Activated T-cell treated with anti-CD3 and anti-CD28 coated beads for 24 hours (primary cell): Measurements from ENCODE around the gene SPDYE16.
"Not testable (repeated sequence)": the region's sequence is repeated elsewhere in the genome, so short reads cannot be mapped to it uniquely, and the experiment has no call there.

ENCODE experiments used
- DNase-seq: peaks from one replicate; pipeline ENCODE4 v3.0.0-alpha.2; 2020; ENCODE audit warnings: low read depth

The SPDYE16 gene

GRCh38 chr7:76549025-76549854 lies 6.1 kb upstream of the SPDYE16 start:
- DNase-seq, result peak; percentile 81

DNA sequence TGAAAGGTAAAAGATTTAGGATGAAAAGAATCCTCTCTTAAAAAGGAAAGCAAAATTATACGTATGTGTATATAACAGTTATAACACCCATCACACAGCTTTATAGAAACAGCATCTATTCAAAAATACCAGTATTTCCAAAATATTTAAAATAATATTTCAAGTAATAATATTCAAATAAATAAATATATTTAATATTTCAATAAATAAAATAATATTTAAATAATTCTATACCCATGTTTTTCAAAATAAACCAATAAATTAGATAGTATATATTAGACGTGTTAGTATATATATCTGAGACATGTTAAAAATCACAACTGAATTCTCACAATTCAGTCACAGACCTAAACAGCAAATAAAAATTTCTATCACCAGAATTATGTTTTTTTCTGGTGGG lies 11.5 kb downstream of the SPDYE16 start:
- not testable (repeated sequence) for DNase-seq

GRCh38 chr7:76526183-76526582 lies 16.9 kb downstream of the SPDYE16 start:
- not testable (repeated sequence) for DNase-seq

DNA sequence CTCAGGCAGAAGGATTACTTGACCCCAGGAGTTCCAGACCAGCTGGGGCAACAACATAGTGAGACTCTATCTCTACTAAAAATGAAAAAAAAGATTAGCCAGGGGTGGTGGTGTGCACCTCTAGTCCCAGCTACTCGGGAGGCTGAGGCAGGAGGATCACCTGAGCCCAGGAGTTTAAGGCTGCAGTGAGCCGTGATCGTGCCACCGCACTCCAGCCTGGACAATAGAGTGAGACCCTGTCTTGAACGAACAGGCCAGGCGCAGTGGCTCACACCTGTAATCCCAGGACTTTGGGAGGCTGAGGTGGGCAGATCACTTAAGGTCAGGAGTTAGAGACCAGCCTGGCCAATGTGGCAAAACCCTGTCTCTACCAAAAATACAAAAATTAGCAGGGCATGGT lies 26.2 kb downstream of the SPDYE16 start:
- not testable (repeated sequence) for DNase-seq

DNA sequence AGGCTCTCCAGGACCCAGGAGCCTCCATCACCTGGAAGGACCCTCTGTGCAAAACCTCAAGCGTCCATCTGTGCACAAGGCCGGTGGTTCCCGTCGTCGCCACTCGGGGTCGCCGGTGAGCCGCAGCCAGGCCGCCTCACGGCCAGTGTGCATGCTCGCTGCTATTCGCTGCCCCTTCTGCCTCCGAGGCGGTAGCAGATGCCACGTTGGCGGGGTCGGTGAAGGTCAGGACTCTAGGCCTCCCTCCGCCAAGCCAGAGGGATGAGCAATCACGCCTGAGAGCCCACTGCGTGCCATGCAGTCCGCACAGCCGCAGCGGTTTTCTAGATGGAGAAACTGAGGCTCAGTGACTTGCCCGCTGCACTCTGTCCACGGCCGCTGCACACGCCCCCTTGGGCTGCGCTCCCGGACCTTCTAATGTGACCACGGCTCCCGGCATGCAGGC lies 27.1 kb downstream of the SPDYE16 start:
- no peak for DNase-seq

GRCh38 chr7:76514926-76515771 lies 27.9 kb downstream of the SPDYE16 start:
- no peak for DNase-seq

DNA sequence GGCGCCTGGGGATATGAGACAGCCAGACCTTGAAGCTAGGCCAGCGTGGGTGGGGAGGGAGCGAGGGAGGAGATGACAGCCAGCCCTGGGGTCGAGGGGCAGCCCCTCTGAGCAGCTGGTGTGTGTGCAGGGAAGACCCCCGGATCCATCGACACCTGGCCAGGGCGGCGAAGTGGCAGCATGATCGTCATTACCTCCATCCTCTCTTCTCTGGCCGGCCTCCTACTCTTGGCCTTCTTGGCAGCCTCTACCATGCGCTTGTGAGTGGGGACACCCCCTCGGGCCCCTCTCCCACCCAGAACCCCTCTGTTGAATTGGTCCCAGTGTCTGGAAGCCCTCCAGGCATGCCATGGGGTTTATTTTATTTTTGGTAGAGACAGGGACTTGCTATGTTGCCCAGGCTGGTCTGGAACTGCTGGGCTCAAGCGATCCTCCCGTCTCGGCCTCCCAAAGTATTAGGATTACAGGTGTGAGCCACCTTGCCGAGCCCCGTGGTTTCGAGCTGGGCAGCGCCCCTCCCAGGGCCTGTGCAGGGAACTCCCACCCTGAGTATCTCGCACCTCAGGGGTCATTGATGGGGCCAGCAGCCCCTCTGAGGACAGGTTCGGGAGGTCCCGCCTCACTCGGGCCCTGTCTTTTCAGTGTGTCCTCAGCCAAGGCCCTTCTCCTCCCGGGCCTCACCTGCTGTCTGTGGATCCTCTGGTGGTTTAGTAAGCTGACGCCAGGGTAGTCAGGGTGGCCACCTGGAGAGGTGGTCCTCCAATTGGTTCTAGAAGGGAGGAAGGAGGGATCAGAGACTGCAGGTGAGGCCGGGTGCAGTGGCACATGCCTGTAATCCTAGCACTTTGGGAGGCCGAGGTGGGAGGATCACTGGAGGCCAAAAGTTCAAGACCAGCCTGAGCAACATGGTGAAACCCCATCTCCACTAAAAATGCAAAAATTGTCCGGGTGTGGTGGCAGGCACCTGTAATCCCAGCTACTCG lies 29.0 kb downstream of the SPDYE16 start:
- DNase-seq, result no peak

DNA sequence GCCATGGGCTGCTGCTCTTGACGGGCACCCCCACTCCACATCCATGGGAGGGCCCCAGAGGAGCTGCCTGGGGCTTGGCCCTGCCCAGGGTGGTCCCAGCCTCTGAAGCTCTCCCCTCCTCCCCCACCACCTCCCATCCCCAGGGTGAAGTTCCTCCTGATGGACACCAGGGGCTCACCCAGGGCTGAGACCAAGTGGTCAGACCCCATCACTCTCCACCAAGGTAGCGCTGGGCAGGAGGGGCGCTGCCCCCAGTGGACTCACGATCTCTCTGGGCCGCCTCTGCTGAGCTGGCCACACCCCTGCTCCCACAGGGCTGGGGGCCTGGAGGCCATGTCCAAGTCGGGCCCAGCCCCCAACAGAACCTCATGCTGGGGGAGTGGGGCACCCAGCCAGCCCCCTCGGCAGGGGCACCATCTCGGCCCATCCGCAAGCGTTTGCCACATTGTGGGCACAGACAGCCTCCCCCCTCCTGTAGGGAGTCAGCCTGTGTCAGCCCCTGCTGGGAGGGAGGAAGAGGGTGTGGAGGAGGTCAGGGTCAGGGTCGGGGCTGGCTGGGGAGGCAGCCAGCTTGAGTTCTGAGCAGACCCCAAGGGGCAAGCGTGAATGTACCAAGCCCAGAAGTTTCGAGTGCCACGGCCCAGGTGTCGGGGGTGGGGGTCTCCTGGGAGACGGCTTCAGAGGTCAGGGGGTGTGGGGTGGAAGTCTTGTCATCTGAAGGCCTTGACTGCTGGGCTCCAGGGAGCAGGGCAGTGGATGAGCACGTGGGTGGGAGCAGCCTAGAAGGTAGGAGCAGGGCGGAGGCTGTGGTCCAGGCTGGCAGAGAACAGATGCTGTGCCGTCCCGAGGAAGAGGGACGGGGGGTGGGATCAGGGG lies 29.9 kb downstream of the SPDYE16 start:
- DNase-seq, result no peak

DNA sequence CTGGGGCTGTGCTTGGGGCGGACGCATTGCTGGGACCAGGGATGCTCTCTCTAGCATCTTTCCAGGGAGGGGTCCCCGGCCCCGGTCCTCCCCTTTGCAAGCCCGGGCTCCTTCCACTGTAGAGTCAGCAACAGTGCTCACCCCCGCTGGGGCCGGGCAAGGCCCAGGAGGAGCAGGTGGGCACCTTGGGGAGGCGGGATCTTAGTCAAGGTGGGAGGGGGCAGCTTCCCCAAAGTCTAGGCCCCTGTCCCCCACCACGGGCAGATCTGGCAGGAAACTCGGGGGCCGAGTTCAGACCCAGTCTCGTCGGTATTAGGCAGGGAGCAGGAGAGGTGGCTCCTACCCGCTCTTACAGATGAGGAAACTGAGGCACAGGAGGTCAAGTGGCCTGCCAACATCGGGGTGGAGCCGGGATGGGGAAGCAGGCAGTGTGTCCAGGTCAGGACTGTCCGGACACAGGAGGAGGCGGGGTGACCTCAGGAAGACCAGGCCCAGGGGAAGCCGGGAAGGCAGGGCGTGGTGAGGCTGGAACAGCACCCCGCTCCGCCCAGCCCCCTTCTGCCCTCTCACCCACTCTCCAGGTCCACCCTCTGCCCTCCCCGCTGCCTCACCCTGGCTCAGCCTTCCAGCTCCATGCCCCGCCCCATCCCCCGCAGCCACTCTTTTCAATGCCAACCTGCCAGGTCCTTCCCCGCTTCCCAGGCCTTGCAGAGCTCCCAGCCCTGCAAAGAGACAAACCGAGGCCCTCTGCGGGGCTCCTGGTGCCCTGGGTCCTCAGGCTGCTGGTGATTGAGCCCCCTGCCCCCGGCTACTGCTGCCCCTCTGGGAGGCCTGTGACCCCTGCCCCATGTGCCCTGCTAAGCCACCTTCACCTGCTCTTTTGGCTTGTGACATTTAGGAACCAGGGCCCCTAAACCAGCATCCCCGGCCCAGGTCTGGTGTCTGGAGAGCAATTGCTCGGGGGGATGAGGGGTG lies 30.9 kb downstream of the SPDYE16 start:
- not testable (repeated sequence) for DNase-seq

- DNase-seq, result not testable (repeated sequence)
These were observed 31.7 kb downstream of the SPDYE16 start for GRCh38 chr7:76511200-76511910.

DNA sequence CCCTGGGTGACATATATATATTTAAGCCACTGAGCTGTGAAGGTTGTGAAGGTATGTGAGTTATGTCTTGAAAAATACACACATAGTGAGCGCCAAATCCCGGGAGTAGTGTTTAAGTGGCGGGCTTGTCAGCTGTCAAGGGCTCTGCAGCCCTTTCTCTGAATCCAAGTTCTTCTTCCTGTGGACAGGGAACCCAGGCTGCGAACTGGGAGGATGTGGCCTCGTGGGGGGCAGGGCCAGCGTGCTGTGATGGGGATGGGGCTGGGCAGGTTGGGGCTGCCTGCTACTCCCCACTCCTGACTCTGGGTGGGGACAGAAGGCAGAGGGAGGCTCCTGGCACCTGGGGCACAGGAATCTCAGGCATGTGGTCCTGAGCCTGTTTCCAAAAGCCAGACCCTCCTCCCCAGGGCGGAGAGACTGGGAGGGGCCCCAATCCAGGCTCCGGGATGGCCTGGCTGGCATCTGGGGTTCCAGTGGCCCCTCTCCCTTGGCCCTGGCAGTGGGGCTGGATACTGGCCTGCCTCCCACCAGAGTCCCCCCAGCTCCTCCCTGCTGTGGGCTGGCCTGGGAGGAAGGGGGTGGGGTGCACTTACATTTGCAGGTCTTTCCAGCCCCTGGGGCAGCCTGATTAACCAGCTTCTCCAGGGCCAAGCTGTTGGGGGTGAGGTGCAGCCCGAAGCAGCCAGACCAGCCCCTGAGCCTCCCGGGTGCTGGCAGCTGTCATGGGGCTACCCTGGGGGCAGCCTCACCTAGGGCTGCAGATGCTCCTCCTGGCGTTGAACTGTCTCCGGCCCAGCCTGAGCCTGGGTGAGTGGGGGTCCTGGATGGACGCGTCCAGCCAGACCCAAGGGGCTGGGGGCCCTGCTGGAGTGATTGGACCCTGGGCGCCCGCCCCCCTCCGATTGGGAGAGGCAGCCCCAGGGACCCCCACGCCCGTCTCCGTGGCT lies 32.9 kb downstream of the SPDYE16 start, which contains the start of gene UPK3B:
Gene UPK3B (plus strand): TSS at position 622 of the 947 bp plus-strand sequence. CDS start 101 bp downstream, at position 723.
- DNase-seq, result no peak

DNA sequence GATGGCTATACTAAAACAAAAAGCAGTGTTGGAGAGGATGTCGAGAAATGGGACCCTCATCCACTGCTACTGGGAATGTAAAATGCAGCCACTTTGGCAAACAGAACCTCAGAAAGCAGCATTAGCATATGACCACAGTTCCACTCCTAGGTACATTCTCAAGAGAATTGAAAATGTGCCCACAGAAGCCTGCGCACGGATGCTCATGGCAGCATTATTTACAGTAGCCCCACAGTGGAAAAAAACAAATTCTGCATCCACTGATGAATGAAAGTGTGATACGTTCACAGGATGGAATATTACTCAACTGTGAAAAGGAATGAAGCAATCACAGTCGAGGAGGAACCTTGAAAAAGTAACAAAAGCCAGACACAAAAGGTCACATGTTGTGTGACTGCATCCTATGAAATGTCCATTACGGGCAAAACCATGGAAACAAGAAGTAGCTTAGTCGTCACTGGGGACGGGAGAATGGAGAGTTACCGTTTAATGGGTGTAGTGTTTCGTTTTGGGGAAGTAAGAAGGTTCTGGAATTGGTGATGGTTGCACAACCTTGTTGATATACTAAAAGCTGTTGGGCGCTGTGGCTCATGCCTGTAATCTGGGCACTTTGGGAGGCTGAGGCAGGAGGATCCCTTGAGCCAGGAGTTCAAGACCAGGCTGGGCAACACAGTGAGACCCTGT lies 35.2 kb downstream of the SPDYE16 start:
- DNase-seq, result no peak

GRCh38 chr7:76506643-76507042 lies 36.5 kb downstream of the SPDYE16 start:
- DNase-seq, result not testable (repeated sequence)

DNA sequence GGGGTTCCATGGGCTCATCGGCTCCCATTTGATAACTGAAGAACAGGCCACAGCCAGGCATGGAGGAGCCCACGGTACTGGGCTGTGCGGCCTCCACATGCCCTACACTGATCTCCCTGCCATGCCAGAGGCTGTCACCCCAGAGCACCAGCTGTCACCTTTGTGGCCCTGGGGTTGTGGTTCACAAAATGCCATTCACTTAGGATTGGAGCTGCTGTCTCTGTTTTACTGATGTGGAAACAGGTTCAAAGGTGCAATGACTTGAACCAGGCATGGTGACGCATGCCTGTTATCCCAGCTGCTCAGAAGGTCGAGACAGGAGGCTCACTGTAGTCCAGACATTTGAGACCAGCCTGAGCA lies 37.0 kb downstream of the SPDYE16 start:
- DNase-seq, result no peak

DNA sequence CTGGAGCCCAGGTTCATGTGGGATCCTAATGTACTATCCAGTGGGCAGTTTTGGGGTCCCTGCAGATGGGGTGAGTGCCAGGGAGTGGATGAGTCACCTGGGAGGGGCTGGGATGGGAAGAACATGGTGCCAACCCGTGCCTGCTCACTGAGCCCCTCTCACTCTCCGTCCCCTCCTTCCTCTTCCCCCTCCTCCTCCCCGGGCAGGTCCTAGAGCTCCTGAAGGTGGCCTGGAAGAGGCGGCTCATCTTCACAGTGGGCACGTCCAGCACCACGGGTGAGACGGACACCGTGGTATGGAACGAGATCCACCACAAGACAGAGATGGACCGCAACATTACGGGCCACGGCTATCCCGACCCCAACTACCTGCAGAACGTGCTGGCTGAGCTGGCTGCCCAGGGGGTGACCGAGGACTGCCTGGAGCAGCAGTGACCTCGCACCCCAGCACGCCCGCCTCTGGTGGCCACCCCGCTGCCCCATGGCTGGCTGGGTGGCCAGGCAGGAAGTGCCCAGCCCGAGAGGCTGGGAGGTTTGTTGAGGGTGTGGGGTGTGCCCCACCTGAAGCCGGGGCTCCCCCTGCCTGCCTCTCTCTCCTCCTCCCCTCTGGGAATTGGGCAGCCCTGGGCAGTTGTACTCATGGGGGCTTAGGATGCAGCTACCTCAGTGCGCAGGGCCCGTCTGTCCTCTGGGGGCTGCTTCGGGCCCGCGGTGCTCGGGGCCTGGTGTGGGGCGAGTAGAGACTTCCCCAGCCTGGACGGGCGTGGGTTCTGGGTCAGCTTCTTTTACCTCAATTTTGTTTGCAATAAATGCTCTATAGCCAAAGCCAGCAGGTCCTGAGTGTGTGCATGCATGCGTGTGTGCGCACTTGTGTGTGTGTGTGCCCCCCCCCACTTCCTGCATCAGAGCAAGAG lies 37.7 kb downstream of the SPDYE16 start:
- DNase-seq, result no peak
